Activated CD4-positive, CD25-positive, alpha-beta regulatory T cell (primary cell): Measurements from ENCODE around the gene SPANXD.
"Not testable (repeated sequence)": the region's sequence is repeated elsewhere in the genome, so short reads cannot be mapped to it uniquely, and the experiment has no call there.

Experiments used
- DNase-seq, 4 experiments: peaks; one replicate each; lab custom pipeline; 2025; lab: John Stamatoyannopoulos, UW

The SPANXD gene

GRCh38 chrX:141698639-141699038 lies at the start of gene SPANXD:
Gene SPANXD, minus strand, starts transcription at chrX:141698739. Its CDS starts 334 bp downstream, at chrX:141698405.
- DNase-seq, result not testable (repeated sequence)

GRCh38 chrX:141742666-141743065 lies 44.1 kb upstream of the SPANXD start:
- DNase-seq, result no peak

- DNase-seq, result no peak
These were observed 38.1 kb upstream of the SPANXD start for GRCh38 chrX:141736656-141737055.

GRCh38 chrX:141733371-141733770 lies 34.8 kb upstream of the SPANXD start:
- no peak for DNase-seq

- DNase-seq, result no peak
These were observed 33.5 kb upstream of the SPANXD start for GRCh38 chrX:141732031-141732430.

GRCh38 chrX:141724186-141724585 lies 25.6 kb upstream of the SPANXD start:
- no peak for DNase-seq

- no peak for DNase-seq
These were observed 16.1 kb upstream of the SPANXD start for GRCh38 chrX:141714680-141715079.

- DNase-seq, result no peak
These were observed 2.5 kb upstream of the SPANXD start for GRCh38 chrX:141701072-141701471.

GRCh38 chrX:141673946-141674345 lies 24.6 kb downstream of the SPANXD start:
- no peak for DNase-seq

- no peak for DNase-seq
These were observed 28.9 kb downstream of the SPANXD start for GRCh38 chrX:141669689-141670088.

- no peak for DNase-seq
These were observed 30.2 kb downstream of the SPANXD start for GRCh38 chrX:141668371-141668770.

- DNase-seq, result no peak
These were observed 35.8 kb downstream of the SPANXD start for GRCh38 chrX:141662781-141663180.

- no peak for DNase-seq
These were observed 46.3 kb downstream of the SPANXD start for GRCh38 chrX:141652286-141652685.
